K562 (cell line): ENCODE data around the gene NEURL2. TPM values are rescaled to one million over a fixed set of nuclear protein-coding genes. Genes with fewer than 3 reads are reported as not detected.

Experiments
- CTBP1 ChIP-seq: fragments of 450-650 bp; IDR thresholded peaks from 2 replicates; pipeline ENCODE4 v1.6.1; 2016; ENCODE audit warnings: borderline replicate concordance
- CXXC5 ChIP-seq: fragments of 250-450 bp; sonication (Bioruptor Pico); IDR thresholded peaks from 2 replicates; pipeline ENCODE4 v1.8.0; 2022; ENCODE audit warnings: inconsistent platforms, mild to moderate bottlenecking, moderate library complexity
- HMG20A ChIP-seq: fragments of 450-650 bp; formaldehyde crosslinking; conservative IDR thresholded peaks from 2 replicates; pipeline ENCODE4 v1.4.0; 2020; ENCODE audit warnings: mild to moderate bottlenecking, mixed read lengths
- MEIS2 ChIP-seq: fragments of 450-650 bp; IDR thresholded peaks from 2 replicates; pipeline ENCODE4 v1.6.1; 2014; ENCODE audit warnings: mild to moderate bottlenecking; ENCODE audit not compliant: partially characterized antibody
- NFE2L1 ChIP-seq: fragments of 450-650 bp; IDR thresholded peaks from 2 replicates; pipeline ENCODE4 v1.6.1; 2016; ENCODE audit warnings: missing genetic modification characterization, low read depth, mild to moderate bottlenecking, missing compliant biosample characterization, moderate library complexity, borderline replicate concordance
- NFRKB ChIP-seq: fragments of 450-650 bp; IDR thresholded peaks from 2 replicates; pipeline ENCODE4 v1.6.1; 2016; ENCODE audit warnings: low read depth
- NR4A1 ChIP-seq, 2 experiments: fragments of 250-450 bp in 1 of 2; fragments of 450-650 bp in 1 of 2; sonication (Bioruptor Pico) in 1 of 2; IDR thresholded peaks; 2 replicates each; pipeline versions ENCODE4 v1.4.0 to v1.6.1; 2016 to 2020; ENCODE audit warnings: mild to moderate bottlenecking in 2 of 2, missing compliant biosample characterization in 1 of 2, missing genetic modification characterization in 1 of 2, moderate library complexity in 1 of 2
- NRF1 ChIP-seq, 2 experiments: fragments of 450-650 bp; IDR thresholded peaks in 1 of 2; conservative IDR thresholded peaks in 1 of 2; 2 replicates each; pipeline ENCODE4 v1.6.1; 2014; ENCODE audit warnings: mild to moderate bottlenecking in 2 of 2
- PKNOX1 ChIP-seq: fragments of 450-650 bp; IDR thresholded peaks from 2 replicates; pipeline ENCODE4 v1.6.1; 2016
- RB1 ChIP-seq: fragments of 450-650 bp; IDR thresholded peaks from 2 replicates; pipeline ENCODE4 v1.6.1; 2017; ENCODE audit warnings: low read depth, mild to moderate bottlenecking
- SETDB1 ChIP-seq: IDR thresholded peaks from one replicate; pipeline ENCODE4 v1.6.1; 2012; ENCODE audit warnings: low read length, control low read depth, inconsistent platforms
- SRF ChIP-seq, 2 experiments: fragments of 250-450, 450-650 bp in 1 of 2; sonication (Bioruptor Pico) in 1 of 2; sonication (generic) in 1 of 2; formaldehyde crosslinking; IDR thresholded peaks; 2 replicates each; pipeline versions ENCODE4 v1.5.0 to v1.5.1; 2020 to 2022; ENCODE audit warnings: mild to moderate bottlenecking in 1 of 2, missing genetic modification reagents in 1 of 2
- TCF3 ChIP-seq: sonication (generic); formaldehyde crosslinking; IDR thresholded peaks from 2 replicates; pipeline ENCODE4 v1.4.0; 2020; ENCODE audit warnings: mild to moderate bottlenecking, missing genetic modification reagents
- ZKSCAN1 ChIP-seq: fragments of 150-350 bp; IDR thresholded peaks from 2 replicates; pipeline ENCODE4 v1.6.1; 2016; ENCODE audit warnings: low read depth, low read length
- ZNF143 ChIP-seq: sonication (generic); formaldehyde crosslinking; IDR thresholded peaks from 2 replicates; pipeline ENCODE4 v1.9.0; 2022; ENCODE audit warnings: mild to moderate bottlenecking, missing genetic modification reagents
- ZNF75A ChIP-seq: fragments of 450-650 bp; formaldehyde crosslinking; IDR thresholded peaks from 2 replicates; pipeline ENCODE4 v1.4.0; 2020; ENCODE audit warnings: mild to moderate bottlenecking
- polyA plus RNA-seq, 8 experiments: library from polyadenylated mRNA; depleted of rRNA in 4 of 8; stranded (reverse) in 5 of 8; unstranded in 3 of 8; fragments of >200 nt; fragmentation: Nextera tagmentation in 2 of 8; fragmentation: Illumina TruSeq in 1 of 8; extraction: Ambion mirVana in 2 of 8; extraction: Trizol in 1 of 8; gene quantifications; 2 replicates each; pipeline versions ENCODE4 v1.2.1 to v1.2.3, GENCODE V29; 2011 to 2014; ENCODE audit warnings: inconsistent platforms in 1 of 8, missing spikeins in 1 of 8
- total RNA-seq, 7 experiments: library from RNA; depleted of rRNA in 6 of 7; stranded (reverse); fragments of >200 nt in 6 of 7; fragmentation: Illumina TruSeq in 2 of 7; extraction: Trizol in 2 of 7; gene quantifications; 2 replicates each; pipeline versions ENCODE4 v1.2.1 to v1.2.3, GENCODE V29; 2011 to 2021; ENCODE audit warnings: low replicate concordance in 1 of 7

NEURL2 gene
- total and polyA plus RNA-seq, 9 of the 15 experiments (the other 6 are each of a cell fraction or from before 2014, with no cell fraction given) = 0.22 to 1.9 (median 0.50) TPM; not detected in 1

- TF ChIP-seq SETDB1 = no peak
- no peak for TF ChIP-seq NFRKB
- TF ChIP-seq CXXC5 (CRISPR knock-in tag) = peak; percentile 52
- TF ChIP-seq NR4A1 (CRISPR knock-in tag; IDR thresholded peaks at IDR 0.05) = no peak
- 0 out of 2 replicates have a peak, but pooled peaks have one; percentile 54 for TF ChIP-seq NR4A1 (tag; IDR thresholded peaks at IDR 0.05)
- TF ChIP-seq SRF (CRISPR knock-in tag; IDR thresholded peaks at IDR 0.05) = peak in 1 of 2 experiments; percentile 84; a peak in 1 of 4 replicates
- peak; percentile 20 for TF ChIP-seq MEIS2
- TF ChIP-seq ZNF143 = peak; percentile 37; the same call in 1 of the 2 replicates
- TF ChIP-seq ZNF75A (CRISPR knock-in tag) = no peak
- TF ChIP-seq NRF1 (conservative IDR thresholded peaks at IDR 0.05 in 1 of 2, IDR thresholded peaks at IDR 0.05 in 1 of 2) = peak; percentile 87 to 89
- TF ChIP-seq ZKSCAN1 = peak; percentile 49; the same call in 1 of the 2 replicates
- peak; percentile 40 for TF ChIP-seq TCF3 (CRISPR knock-in tag)
- TF ChIP-seq RB1 = peak; percentile 13; the same call in 1 of the 2 replicates
- TF ChIP-seq CTBP1 = peak; percentile 54; the same call in 1 of the 2 replicates
- no peak for TF ChIP-seq NFE2L1 (tag)
- no peak for TF ChIP-seq HMG20A (CRISPR knock-in tag)
- TF ChIP-seq PKNOX1 = 0 out of 2 replicates have a peak, but pooled peaks have one; percentile 4
Measured at GRCh38 chr20:45878076-45878761, 12.8 kb downstream of the NEURL2 start (continued).
